ENCODE data around the gene NEURL1. TPM values are rescaled to one million over a fixed set of nuclear protein-coding genes. Genes with fewer than 3 reads are reported as not detected.
A peak's percentile ranks its signal among the peaks of the same experiment; 100 is the strongest.

Gene NEURL1
- polyA plus RNA-seq, 3 donors: 3.0 to 17.2 (median 3.3) TPM

DNA sequence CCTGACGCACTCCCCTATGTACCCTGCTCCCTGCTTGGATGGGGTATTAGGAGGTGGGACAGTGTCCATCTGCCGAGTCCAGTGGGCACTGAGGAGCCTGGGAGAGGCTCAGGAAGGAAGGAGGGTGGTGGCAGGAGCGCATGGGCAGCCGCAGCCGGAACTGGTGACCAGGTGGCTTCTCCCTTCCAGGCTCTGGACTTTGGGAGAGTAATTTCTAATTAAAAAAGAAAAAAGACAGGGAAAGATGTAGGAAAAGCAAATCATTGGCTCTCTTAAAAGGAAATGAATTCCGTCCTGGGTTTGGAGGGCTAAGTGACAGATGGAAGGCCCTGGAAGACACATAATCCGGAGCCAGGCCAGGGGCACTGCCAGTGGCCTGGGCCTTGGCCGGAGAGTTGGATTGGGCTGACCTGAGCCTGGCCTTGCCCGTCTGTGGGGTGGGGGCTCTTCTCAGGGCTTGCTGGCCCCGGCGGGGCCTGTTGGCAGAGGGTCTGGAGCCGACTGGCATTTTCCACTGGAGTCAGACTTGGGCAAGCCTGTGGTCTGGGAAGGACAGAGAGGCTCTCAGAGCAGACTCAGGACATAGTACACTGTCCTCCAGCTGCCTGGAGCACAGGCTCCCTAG lies 63.0 kb downstream of the NEURL1 start:
- peaks cover 10 to 22% (median 16%) of the 10 kb centered on the region in 7 donors for H3K9me3 Mint-ChIP-seq
- Histone ChIP-seq H3K9ac (ENCODE audit: insufficient read depth, low read length, poor library complexity, severe bottlenecking) (no peak overlapping the region), H3K36me3 (replicated peaks in 1 of 2; ENCODE audit: control insufficient read depth in 1 of 2, insufficient read depth in 2 of 2, low read length in 2 of 2) (no peaks in the 10 kb centered on the region), H3K79me2 (ENCODE audit: insufficient read depth, low read length) (no peaks in the 10 kb centered on the region), H4K20me1 (ENCODE audit: insufficient read depth, low read length) (no peaks in the 10 kb centered on the region), H3K9me3 (replicated peaks in 1 of 2; ENCODE audit: control insufficient read depth in 1 of 2, insufficient read depth in 1 of 2, low read length in 2 of 2) (peaks cover 0 to 15% of the 10 kb centered on the region in 2 donors), H3K27ac (ENCODE audit: low read depth in 1 of 2, low read length in 2 of 2) (no peak overlapping the region), H3K4me2 (replicated peaks; ENCODE audit: extremely low read depth, low read length, poor library complexity, severe bottlenecking) (peak overlapping the region; percentile 78), H3K4me3 (replicated peaks in 1 of 3; ENCODE audit: low read depth in 2 of 3, low read length in 3 of 3) (peak overlapping the region in 1 of 3 experiments; percentile 71), H3K4me1 (ENCODE audit: control insufficient read depth in 1 of 2, insufficient read depth in 2 of 2, low read length in 2 of 2) (peaks cover 54 to 65% of the 10 kb centered on the region in 2 donors), H3K27me3 (ENCODE audit: control insufficient read depth in 2 of 2, insufficient read depth in 2 of 2, low read length in 2 of 2) (peaks cover 0 to 17% of the 10 kb centered on the region in 2 donors), H2AFZ (ENCODE audit: insufficient read depth, low read depth, low read length, poor library complexity, severe bottlenecking) (no peak overlapping the region)
- intact Hi-C loops (cut with micrococcal nuclease): no loop called here
- H3K4me3 Mint-ChIP-seq: peak overlapping the region; percentile 71 to 81
- H3K36me3 Mint-ChIP-seq: peaks cover 0 to 12% of the 10 kb centered on the region in 2 donors
- H3K27ac Mint-ChIP-seq: peak overlapping the region in 3 of 7 donors; percentile 30 to 62 (median 30)
- H3K27me3 Mint-ChIP-seq (ENCODE audit: low read depth in 3 of 3): peaks cover 15 to 44% (median 43%) of the 10 kb centered on the region in 3 donors
- TF ChIP-seq, protein P1, sequence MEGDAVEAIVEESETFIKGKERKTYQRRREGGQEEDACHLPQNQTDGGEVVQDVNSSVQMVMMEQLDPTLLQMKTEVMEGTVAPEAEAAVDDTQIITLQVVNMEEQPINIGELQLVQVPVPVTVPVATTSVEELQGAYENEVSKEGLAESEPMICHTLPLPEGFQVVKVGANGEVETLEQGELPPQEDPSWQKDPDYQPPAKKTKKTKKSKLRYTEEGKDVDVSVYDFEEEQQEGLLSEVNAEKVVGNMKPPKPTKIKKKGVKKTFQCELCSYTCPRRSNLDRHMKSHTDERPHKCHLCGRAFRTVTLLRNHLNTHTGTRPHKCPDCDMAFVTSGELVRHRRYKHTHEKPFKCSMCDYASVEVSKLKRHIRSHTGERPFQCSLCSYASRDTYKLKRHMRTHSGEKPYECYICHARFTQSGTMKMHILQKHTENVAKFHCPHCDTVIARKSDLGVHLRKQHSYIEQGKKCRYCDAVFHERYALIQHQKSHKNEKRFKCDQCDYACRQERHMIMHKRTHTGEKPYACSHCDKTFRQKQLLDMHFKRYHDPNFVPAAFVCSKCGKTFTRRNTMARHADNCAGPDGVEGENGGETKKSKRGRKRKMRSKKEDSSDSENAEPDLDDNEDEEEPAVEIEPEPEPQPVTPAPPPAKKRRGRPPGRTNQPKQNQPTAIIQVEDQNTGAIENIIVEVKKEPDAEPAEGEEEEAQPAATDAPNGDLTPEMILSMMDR (IDR thresholded peaks at IDR 0.05): no peak
- 92% methylated on average over 5 of the region's 12 CpGs for WGBS (ENCODE audit: insufficient coverage)
- peaks cover 63% of the 10 kb centered on the region for H3K4me1 Mint-ChIP-seq
- DNase-seq: no peak

DNA sequence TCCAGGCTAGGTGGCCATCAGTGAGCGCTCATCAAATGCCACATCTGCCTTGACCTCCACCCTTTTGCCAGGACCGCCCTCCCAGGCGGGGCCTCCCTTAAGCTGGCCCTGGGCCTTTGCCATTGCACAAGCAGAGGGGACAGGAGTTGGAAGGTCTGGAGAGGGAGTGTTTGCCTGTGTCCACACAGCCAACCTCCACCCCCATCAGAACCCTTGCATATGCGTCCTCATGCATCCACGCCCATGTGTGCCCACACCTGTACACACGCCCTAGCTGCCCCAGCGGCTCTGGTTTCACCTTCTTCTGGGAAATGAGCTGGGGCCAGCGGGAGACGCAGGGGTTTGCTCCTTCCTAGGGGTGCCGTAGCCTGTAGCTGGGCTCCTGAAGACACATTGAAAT lies 64.0 kb downstream of the NEURL1 start:
- WGBS (ENCODE audit: insufficient coverage): 96% methylated on average over 4 of the region's 10 CpGs
- DNase-seq: no peak
- Mint-ChIP-seq H3K27ac (no peak overlapping the region), H3K4me1 (peaks cover 53% of the 10 kb centered on the region), H3K9me3 (peaks cover 9 to 18% (median 13%) of the 10 kb centered on the region in 7 donors), H3K27me3 (ENCODE audit: low read depth in 3 of 3) (peaks cover 15 to 44% (median 41%) of the 10 kb centered on the region in 3 donors), H3K4me3 (peak overlapping the region in 1 of 2 donors; percentile 6), H3K36me3 (peaks cover 0 to 9% of the 10 kb centered on the region in 2 donors)
- Histone ChIP-seq H3K9ac (ENCODE audit: insufficient read depth, low read length, poor library complexity, severe bottlenecking) (no peak overlapping the region), H4K20me1 (ENCODE audit: insufficient read depth, low read length) (peaks cover 2% of the 10 kb centered on the region), H3K27ac (ENCODE audit: low read depth in 1 of 2, low read length in 2 of 2) (no peak overlapping the region), H3K4me2 (replicated peaks; ENCODE audit: extremely low read depth, low read length, poor library complexity, severe bottlenecking) (no peak overlapping the region), H3K4me1 (ENCODE audit: control insufficient read depth in 1 of 2, insufficient read depth in 2 of 2, low read length in 2 of 2) (peaks cover 44 to 56% of the 10 kb centered on the region in 2 donors), H2AFZ (ENCODE audit: insufficient read depth, low read depth, low read length, poor library complexity, severe bottlenecking) (no peak overlapping the region), H3K27me3 (ENCODE audit: control insufficient read depth in 2 of 2, insufficient read depth in 2 of 2, low read length in 2 of 2) (peaks cover 0 to 17% of the 10 kb centered on the region in 2 donors), H3K79me2 (ENCODE audit: insufficient read depth, low read length) (no peaks in the 10 kb centered on the region), H3K9me3 (replicated peaks in 1 of 2; ENCODE audit: control insufficient read depth in 1 of 2, insufficient read depth in 1 of 2, low read length in 2 of 2) (peaks cover 0 to 10% of the 10 kb centered on the region in 2 donors), H3K4me3 (replicated peaks in 1 of 3; ENCODE audit: low read depth in 2 of 3, low read length in 3 of 3) (no peak overlapping the region), H3K36me3 (replicated peaks in 1 of 2; ENCODE audit: control insufficient read depth in 1 of 2, insufficient read depth in 2 of 2, low read length in 2 of 2) (no peaks in the 10 kb centered on the region)
- intact Hi-C loops (cut with micrococcal nuclease): no loop called here
- TF ChIP-seq, protein P1 (IDR thresholded peaks at IDR 0.05): no peak
